ENCODE measurements around the gene NUDCD2. TPM values are rescaled to one million over a fixed set of nuclear protein-coding genes. Genes with fewer than 3 reads are reported as not detected.
"Not testable (repeated sequence)": the region's sequence is repeated elsewhere in the genome, so short reads cannot be mapped to it uniquely, and the experiment has no call there.

The NUDCD2 gene
- total RNA-seq, 2 donors from 2014 or later: 60.5 to 63.0 TPM

DNA sequence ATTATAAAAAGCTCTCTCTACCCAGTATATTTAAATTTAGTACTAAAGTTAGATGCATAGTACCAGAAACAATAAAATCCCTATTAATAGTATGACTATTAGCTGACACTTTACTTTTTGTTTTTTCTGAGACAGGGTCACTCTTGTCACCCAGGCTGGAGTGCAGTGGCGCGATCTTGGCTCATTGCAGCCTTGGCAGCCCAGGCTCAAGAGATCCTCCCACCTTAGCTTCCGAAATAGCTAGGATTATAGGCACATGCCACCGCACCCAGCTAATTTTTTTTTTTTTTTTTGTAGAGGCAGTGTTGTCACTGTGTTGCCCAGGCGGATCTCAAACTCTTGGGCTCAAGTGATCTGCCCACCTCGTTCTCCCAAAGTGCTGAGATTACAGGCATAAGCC is 14.6 kb downstream of the NUDCD2 start:
- H3K36me3 Mint-ChIP-seq: peaks cover 11 to 41% of the 10 kb centered on the region in 2 donors
- no peak for ATAC-seq
- H3K27ac Mint-ChIP-seq: no peak overlapping the region
- H3K9me3 Mint-ChIP-seq: no peaks in the 10 kb centered on the region
- DNase-seq (ENCODE audit: low spot score in 2 of 2): no peak

DNA sequence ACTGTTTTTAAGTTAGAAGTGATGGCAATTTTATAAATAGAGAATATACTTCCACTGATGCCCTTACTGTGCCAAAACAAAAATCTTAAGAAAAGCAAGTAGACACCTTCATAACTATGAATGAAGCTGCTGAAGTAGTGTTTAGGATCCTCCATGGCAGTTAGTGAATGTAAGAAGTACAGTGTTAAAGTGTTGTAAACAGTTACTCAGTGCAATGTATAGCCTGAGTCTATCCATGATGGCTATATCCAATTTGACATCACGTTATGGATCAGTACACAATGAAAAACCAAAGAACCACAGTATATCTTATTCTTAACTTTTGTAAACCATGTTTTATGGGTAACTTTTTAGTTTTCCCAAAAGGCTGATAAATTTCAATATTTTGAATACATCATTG is 15.4 kb downstream of the NUDCD2 start:
- Mint-ChIP-seq H3K27ac (peak overlapping the region in 1 of 2 donors; percentile 29), H3K9me3 (no peaks in the 10 kb centered on the region), H3K36me3 (peaks cover 17 to 35% of the 10 kb centered on the region in 2 donors)
- DNase-seq (ENCODE audit: low spot score in 2 of 2) (no peak), ATAC-seq (no peak)

DNA sequence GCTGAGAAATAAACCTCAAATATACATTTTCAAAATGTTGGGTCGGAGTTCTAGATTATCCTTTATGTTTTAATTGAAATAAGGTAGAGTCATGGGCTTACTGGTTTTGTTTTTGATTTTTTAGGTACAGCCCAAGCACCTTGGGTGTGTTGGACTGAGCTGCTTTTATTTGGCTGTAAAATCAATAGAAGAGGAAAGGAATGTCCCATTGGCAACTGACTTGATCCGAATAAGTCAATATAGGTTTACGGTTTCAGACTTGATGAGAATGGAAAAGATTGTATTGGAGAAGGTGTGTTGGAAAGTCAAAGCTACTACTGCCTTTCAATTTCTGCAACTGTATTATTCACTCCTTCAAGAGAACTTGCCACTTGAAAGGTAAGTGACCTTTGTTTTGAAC is 18.9 kb downstream of the NUDCD2 start:
- no peaks in the 10 kb centered on the region for H3K9me3 Mint-ChIP-seq
- peaks cover 22 to 23% of the 10 kb centered on the region in 2 donors for H3K36me3 Mint-ChIP-seq
- DNase-seq (ENCODE audit: low spot score in 2 of 2) (no peak), ATAC-seq (no peak)
- H3K27ac Mint-ChIP-seq: no peak overlapping the region

DNA sequence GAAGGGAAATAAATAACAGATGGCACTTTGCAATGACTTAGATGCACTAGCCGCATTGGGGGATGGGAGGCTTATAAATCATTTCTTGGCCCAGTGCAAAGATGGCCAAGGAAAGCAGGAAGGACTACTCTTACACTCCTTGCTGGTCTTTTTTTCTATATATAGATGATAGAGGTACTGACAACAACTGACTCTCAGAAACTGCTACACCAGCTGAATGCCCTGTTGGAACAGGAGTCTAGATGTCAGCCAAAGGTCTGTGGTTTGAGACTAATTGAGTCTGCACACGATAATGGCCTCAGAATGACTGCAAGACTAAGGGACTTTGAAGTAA is 20.8 kb downstream of the NUDCD2 start:
- no peaks in the 10 kb centered on the region for H3K9me3 Mint-ChIP-seq
- peaks cover 22 to 23% of the 10 kb centered on the region in 2 donors for H3K36me3 Mint-ChIP-seq
- DNase-seq (ENCODE audit: low spot score in 2 of 2) (no peak), ATAC-seq (peak; percentile 7 to 25)
- H3K27ac Mint-ChIP-seq: peak overlapping the region; percentile 65 to 92

DNA sequence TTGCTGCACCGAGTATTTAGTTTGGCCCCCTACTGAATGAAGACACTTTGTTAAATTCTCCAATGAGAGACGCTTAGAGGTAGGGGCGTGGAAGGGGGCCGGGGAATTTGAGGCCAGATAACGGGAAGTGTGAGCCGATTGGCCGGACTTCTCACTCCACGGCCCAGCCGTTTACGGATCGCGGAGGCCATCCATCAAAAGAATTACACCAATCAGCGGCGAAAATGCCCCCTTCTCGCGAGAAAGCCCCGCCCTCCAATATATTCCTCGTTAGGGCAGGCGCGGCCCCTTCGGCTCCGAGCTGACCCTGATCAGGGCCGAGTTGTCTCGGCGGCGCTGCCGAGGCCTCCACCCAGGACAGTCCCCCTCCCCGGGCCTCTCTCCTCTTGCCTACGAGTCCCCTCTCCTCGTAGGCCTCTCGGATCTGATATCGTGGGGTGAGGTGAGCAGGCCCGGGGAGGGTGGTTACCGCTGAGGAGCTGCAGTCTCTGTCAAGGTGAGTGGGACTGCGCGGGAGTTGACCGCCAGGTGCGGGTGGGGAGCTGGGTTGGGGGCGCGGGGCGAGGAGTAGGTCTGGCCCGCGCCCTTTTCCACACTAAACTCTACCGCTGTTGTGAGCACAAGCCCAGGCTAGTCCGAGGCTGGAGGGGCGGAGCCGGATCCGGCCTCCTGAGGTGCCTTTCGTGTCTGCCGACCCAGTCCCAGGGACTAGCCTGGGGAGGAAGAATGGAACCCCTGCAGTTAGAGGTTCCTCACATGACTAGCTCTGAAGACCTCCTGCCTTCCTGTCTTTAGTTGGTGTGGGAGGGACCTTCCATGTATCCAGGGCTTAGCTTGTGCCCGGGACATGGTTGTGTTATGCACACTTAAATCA is 22.4 kb downstream of the NUDCD2 start, which contains the start of gene CCNG1:
CCNG1 (plus strand) TSS at position 287 of the 874 bp plus-strand sequence. CDS start 1,662 bp downstream, outside the sequence.
- peak within 1 kb of the TSS; percentile 92 to 95 for H3K27ac Mint-ChIP-seq
- peak; percentile 86 to 93 for DNase-seq (ENCODE audit: low spot score in 2 of 2)
- H3K36me3 Mint-ChIP-seq: peaks cover 21 to 22% of the 10 kb centered on the region in 2 donors
- no peaks in the 10 kb centered on the region for H3K9me3 Mint-ChIP-seq
- peak; percentile 95 to 96 for ATAC-seq

DNA sequence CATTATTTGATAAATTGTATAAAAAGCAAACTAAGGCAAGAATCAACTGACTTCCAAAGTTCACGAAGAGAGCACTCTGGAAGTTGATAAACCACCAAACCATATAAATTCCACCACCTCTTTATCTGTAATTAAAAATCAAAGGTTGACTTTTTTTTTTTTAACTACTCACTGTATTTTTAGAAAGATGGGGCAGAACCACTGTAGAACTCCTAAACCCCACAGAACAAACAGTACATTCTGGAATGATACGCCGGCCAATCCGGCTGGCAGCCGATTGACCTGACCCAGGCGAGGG is 22.9 kb downstream of the NUDCD2 start:
- H3K27ac Mint-ChIP-seq: peak overlapping the region; percentile 92 to 95
- DNase-seq (ENCODE audit: low spot score in 2 of 2): no peak
- peaks cover 15 to 22% of the 10 kb centered on the region in 2 donors for H3K36me3 Mint-ChIP-seq
- no peaks in the 10 kb centered on the region for H3K9me3 Mint-ChIP-seq
- ATAC-seq: no peak

DNA sequence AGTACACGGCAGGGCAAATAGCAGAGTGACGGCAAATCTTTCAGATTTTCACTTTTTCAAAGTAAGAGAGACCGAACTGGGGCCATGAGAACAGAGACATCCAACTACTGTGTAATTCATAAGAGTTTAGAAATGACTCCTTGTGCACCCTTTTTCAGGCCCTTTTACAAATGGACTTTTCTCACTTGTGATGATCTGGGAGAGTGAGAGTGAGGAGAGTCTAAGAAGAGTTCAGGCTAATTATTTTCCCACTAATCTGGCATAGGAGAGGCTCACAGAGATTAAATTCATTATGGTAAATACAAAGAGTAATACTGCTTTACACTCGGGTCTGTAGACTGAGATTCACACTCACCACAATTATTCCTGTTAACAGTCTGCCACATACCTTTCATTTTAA is 23.4 kb downstream of the NUDCD2 start:
- ATAC-seq: no peak
- no peak for DNase-seq (ENCODE audit: low spot score in 2 of 2)
- H3K27ac Mint-ChIP-seq: peak overlapping the region; percentile 92 to 95
- H3K9me3 Mint-ChIP-seq: no peaks in the 10 kb centered on the region
- peaks cover 14 to 22% of the 10 kb centered on the region in 2 donors for H3K36me3 Mint-ChIP-seq

DNA sequence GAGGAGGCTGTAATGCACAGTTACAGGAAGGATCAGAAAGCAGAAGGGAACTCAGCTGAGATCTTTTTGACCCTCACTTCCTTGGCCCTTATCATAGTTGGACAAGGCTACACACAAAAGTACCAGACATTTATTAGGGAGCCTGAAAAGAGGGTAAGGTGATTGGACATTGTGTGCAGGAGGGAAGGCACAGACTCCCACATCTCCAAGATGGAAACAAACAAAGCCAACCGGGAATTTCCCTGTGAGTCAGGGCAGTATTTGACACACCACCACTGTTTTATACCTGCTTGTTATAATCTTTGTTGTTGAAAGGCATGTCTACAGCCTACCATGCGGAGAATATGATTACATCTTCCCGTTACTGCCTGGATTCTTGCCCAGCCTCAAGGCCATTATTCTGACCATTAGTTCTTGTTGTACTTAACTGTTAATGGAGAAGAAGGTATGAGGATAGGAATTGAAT is 25.5 kb downstream of the NUDCD2 start:
- DNase-seq (ENCODE audit: low spot score in 2 of 2): no peak
- H3K9me3 Mint-ChIP-seq: no peaks in the 10 kb centered on the region
- H3K27ac Mint-ChIP-seq: no peak overlapping the region
- H3K36me3 Mint-ChIP-seq: peaks cover 14 to 16% of the 10 kb centered on the region in 2 donors
- ATAC-seq: no peak

DNA sequence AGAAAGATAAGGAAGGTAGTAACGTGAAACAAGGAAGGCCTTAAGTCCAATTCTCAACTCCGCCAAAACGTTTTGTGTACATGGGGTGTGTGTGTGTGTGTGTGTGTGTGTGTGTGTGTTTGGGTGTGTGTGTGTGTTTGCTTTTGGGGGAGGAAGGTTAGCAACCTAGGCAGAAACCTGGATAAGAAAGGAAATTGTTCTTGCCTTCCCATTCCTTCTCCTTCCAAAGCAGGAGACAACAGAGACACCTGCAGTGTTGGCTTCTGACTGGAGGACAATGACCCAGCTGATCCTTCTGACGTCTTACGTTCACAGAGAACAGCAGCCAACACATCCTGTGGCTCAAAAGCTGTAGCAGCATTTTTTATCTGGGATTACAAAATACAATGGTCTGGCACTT is 26.6 kb downstream of the NUDCD2 start:
- Mint-ChIP-seq H3K36me3 (peaks cover 4% of the 10 kb centered on the region in 2 donors), H3K9me3 (no peaks in the 10 kb centered on the region), H3K27ac (no peak overlapping the region)
- ATAC-seq (no peak), DNase-seq (ENCODE audit: low spot score in 2 of 2) (no peak)

DNA sequence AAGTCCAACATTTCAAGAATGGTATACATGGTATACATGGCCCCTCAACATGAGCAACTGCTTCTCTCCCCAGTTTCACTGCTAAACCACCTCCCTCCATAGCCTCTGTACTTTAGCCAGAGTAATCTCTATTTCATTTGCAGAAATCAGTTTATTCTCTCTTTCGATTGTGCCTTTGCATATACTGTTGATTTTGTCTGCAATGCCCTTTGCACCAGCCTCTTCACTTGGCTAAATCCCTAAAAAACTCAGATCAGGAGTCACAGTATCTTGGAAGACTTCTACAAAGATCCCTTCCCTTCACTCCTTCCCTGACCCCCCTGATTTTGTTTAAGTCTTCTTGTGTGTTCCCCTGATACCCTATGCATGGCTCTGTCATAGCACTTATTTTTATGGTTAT is 27.4 kb downstream of the NUDCD2 start:
- Mint-ChIP-seq H3K36me3 (no peaks in the 10 kb centered on the region), H3K27ac (no peak overlapping the region), H3K9me3 (no peaks in the 10 kb centered on the region)
- ATAC-seq: no peak
- no peak for DNase-seq (ENCODE audit: low spot score in 2 of 2)

DNA sequence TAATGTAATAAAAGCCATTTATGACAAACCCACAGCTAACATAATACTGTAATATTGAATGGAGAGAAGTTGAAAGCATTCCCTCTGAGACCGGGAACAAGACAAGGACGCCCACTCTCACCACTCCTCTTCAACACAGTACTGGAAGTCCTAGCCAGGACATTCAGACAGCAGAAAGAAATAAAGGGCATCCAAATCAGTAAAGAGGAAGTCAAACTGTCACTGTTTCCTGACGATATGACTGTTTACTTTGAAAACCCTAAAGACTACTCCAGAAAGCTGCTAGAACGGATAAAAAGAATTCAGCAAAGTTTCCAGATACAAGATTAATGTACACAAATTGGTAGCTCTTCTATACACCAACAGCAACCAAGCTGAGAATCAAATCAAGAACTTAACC is 33.8 kb downstream of the NUDCD2 start:
- DNase-seq (ENCODE audit: low spot score in 2 of 2); H3K9me3 Mint-ChIP-seq; H3K36me3 Mint-ChIP-seq; ATAC-seq: not testable (repeated sequence)
- H3K27ac Mint-ChIP-seq: peak overlapping the region in 1 of 2 donors; percentile 26

DNA sequence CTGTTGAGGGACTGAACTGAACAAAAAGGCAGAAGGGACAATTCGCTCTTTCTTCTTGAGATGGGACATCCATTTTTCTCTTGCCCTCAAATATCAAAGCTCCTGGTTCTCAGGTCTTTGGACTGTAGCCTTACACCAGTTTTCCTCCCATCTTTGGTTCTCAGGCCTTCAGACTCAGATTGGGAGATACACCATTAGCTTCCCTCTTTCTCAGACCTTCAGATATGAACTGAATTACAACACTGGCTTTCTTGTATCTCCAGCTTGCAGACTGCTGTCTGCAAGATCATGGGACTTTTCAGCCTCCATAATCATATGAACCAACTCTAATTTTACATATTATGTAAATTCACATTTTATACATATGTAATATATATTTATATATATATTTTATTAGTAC is 35.1 kb downstream of the NUDCD2 start:
- DNase-seq (ENCODE audit: low spot score in 2 of 2): no peak
- Mint-ChIP-seq H3K36me3 (no peaks in the 10 kb centered on the region), H3K27ac (no peak overlapping the region), H3K9me3 (no peaks in the 10 kb centered on the region)
- ATAC-seq: no peak

DNA sequence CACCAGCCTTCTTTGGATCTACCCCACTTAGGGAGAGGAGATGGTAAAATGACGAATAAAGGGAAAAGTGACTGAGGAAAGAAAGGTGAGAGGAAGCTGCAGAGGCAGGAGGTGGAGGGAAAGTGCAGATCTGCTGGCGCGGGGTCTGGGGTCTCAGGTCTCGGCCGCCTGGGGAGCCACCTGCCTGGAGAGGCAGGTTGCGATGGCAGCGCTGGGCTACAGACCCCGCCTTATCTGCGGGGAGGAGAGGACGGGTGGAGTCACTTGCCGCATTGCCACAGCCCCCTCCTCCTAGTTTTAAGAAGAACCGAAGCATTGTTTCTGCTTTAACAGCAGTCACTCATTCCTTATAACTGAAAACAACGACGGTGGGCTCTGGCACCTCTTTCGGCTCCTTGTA is 44.2 kb downstream of the NUDCD2 start:
- DNase-seq (ENCODE audit: low spot score in 2 of 2); H3K36me3 Mint-ChIP-seq; H3K27ac Mint-ChIP-seq; ATAC-seq; H3K9me3 Mint-ChIP-seq: not testable (repeated sequence)

DNA sequence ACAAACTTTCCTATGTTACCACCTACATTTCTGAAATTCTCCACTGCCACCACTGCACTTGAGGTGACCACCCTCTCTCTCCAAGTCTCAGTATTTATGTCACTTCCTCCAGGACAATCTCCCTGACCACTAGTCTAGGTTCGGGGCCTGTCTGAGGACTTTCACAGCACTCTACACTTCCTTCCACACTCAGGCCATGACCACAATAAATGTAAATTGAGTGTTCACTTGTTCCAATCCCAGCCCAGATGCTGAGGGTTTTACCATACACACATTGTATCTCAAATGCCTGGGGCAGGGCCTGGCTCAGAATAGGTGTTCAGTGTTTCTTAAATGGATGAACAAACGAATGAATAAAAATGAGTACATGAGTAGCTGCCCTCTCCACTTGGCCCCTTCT is 49.4 kb downstream of the NUDCD2 start:
- Mint-ChIP-seq H3K9me3 (no peaks in the 10 kb centered on the region), H3K36me3 (no peaks in the 10 kb centered on the region), H3K27ac (no peak overlapping the region)
- DNase-seq (ENCODE audit: low spot score in 2 of 2) (no peak), ATAC-seq (no peak)

DNA sequence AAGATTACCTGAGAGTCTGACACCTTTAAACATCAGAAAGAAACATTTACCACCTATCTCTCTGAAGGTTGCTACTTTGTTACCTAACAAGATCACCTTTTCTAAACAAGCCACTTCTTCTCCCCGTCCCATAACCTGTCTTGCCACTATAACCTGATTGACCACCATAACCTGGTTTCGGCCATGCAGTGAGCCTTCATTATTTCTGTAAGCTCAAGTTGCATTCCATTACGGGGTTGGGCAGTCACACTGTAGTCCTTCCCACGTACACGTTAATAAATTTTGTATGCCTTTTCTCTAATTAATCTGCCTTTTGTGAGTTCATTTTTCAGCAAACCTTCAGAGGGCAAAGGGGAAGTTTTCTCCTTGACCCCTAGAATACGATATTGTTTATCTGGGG is 50.5 kb downstream of the NUDCD2 start:
- DNase-seq (ENCODE audit: low spot score in 2 of 2) (no peak), ATAC-seq (no peak)
- Mint-ChIP-seq H3K27ac (no peak overlapping the region), H3K9me3 (no peaks in the 10 kb centered on the region), H3K36me3 (no peaks in the 10 kb centered on the region)

DNA sequence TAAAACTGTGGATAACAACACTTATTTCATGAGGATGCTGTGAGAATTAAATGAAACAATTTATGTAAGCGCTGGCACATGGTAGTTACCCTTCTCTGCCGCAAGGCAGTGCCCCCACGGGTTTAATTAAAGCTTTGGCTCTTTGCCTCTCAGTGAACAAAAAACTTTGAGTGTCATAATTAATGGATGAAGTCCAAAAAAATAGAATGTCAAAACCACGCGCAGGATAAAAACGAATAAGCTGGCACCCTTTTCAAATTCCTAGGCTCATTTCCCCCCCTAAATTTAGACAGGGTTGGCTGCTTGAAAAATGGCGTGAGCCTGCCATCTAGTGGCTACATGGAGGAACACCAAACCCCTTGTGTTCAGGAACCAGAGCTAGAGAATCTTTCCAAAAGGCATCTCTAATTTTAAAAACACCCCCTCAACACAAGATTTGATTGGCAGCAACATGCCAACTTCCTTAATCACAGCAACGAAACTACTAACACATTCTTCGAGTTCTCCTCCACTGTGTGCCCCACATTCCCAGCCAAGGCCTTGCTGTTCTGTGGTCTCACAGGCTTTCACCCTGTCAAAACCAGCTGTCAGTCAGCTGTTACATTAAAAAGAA is 51.5 kb downstream of the NUDCD2 start:
- peak; percentile 78 to 93 for ATAC-seq

DNA sequence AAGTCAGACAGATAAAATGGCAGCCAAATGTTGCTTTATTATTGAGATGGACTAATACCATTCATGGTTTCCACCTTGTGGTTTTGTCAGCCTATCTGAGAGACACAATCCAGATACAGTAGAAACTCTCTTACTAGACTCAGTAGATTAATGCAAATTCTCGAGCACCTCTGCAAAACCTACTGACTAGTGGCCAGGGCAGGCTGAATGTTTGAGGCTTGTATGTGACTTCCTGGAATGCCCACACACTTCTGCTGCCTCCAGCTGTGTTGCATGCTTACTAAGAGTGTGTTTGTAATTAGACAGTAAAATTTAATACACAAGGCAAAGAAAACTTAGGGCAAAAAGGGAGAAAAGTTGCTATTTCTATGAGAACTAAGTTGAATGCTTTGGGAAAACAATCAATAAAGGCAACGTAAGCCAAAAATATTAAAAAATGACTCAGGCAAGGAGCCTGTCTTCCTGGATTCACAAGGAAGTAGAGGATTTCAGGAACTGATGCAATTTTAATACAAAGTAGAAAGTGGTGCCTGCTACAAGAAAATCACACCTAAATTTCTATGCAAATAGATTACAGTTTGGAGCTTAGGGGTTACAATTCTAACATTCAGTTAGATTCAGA is 52.8 kb downstream of the NUDCD2 start:
- H3K9me3 Mint-ChIP-seq: no peaks in the 10 kb centered on the region
- no peak for DNase-seq (ENCODE audit: low spot score in 2 of 2)
- no peaks in the 10 kb centered on the region for H3K36me3 Mint-ChIP-seq
- no peak overlapping the region for H3K27ac Mint-ChIP-seq
- no peak for ATAC-seq

More for the DNA sequence above, 51.5 kb downstream of the NUDCD2 start:
- Mint-ChIP-seq H3K9me3 (no peaks in the 10 kb centered on the region), H3K27ac (no peak overlapping the region), H3K36me3 (no peaks in the 10 kb centered on the region)
- peak in 1 of 2 donors; percentile 49 for DNase-seq (ENCODE audit: low spot score in 2 of 2)
